IPS-11a (cell line): ENCODE results near the gene MYL5.
"Not testable (repeated sequence)": the region's sequence is repeated elsewhere in the genome, so short reads cannot be mapped to it uniquely, and the experiment has no call there.

Source experiments
- H3K4me3 ChIP-seq: one replicate; pipeline ENCODE4 v1.5.1; 2013; ENCODE audit warnings: low read depth, low read length, control low read depth

MYL5 gene

DNA sequence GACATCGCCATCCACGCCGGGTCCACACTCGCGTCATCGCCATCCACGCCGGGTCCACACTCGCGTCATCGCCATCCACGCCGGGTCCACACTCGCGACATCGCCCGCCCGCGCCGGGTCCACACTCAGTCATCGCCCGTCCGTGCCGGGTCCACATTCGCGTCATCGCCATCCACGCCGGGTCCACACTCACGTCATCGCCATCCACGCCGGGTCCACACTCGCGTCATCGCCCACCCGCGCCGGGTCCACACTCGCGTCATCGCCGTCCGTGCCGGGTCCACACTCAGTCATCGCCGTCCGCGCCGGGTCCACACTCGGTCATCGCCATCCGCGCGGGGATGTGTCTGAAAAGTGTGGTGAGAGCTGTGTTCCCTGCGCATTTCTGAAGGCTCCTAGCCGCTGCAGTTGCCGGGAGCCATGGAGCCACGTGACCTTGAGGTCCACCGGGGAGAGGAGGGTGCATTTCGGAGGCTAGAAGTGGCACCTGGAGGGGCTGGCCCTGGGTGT lies 48.6 kb downstream of the MYL5 start:
- no peak overlapping the region for H3K4me3 ChIP-seq

DNA sequence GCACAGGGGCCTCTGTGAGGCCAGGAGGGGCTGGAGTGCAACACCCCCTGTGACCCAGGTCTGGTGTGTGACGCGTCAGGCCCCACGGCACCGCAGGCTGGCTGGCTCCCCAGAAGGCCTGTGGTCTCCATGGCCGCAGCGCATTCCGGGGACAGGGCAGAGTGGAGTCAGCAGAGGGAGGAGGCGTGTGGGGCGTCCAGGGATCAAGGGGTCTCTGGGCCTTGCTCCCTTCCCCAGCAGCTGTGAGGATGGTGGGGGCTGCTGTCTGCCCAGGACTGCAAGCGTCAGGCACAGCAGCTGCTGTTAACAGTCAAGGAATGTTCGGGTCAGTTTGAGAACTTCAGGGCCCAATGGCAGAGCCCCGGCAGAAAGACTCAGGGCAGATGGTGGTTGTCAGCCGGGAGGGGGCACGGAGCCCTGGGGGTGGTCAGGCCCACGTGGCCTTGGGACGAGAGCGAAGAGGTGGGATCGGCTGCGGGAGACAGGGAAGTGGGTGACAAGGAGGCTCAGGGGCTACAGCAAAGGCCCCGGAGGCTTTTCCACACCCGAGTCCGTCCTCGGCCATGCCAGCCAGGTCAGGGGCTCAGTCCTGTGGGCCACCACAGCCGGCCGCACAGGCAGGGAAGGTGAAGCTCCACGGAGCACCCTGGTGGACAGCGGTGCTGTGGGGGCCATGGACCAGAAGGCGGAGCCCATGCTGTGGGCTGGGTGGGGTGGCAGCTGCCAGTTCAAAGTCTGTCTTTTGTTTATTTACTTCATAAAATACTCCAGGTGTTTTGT lies 49.6 kb downstream of the MYL5 start:
- no peak overlapping the region for H3K4me3 ChIP-seq

DNA sequence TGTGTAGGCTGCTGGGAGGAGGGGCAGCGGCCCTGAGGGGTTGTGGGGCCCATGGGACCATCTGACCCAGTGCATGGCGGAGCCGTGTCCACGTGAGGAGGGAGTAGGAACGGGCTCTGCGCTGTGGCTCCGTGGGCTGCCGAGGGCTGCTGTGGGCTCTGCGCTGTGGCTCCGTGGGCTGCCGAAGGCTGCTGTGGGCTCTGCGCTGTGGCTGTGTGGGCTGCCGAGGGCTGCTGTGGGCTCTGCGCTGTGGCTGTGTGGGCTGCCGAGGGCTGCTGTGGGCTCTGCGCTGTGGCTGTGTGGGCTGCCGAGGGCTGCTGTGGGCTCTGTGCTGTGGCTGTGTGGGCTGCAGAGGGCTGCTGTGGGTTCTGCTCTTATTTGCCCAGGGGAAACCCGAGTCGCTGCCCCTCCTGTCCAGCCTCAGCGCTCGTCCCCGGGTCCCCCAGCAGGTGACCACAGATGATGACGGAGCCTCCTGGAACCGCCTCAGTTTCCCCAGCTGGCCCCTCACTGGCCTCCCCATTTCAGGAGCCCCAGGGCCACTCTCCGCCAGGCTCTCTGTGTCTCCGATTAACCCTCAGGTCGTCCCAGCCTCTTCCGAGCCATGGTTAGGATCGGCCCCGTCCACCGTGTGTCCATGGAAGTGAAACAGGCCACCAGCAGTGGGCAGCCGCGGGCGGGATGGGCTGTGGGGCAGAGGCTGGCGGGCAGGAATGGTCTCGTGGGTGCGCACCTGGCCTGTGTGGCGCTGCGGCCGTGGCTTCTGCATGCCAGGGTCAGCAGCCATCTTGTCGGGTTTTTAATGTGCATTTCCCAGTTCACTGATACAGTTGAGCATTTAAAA lies 51.3 kb downstream of the MYL5 start:
- no peak overlapping the region for H3K4me3 ChIP-seq

DNA sequence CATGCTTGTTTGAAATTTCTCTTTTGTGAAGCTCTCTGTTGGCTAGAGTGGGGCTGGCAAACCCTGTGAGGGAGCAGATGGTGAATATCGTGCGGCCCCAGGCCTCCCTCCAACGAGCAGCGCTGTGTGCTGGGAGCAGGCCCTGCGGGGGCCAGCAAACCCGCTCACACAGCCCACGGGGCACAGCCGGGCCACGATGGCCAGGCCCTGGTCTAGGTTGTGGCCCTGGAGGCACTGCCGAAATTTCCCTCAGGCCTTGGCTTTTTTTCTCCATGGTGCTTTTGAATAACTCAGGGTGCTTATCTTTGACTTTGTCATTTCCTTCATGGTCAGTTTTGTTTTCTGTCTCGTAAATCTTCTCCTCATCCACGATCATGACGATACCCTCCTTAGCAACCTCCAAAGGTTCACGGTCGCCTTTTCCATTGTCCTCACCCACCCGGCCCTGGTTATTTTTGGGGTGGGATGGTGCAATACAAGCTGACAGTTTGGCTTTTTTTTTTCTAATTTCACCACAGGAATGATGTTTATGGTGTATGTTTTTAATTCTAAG lies 52.0 kb downstream of the MYL5 start:
- no peak overlapping the region for H3K4me3 ChIP-seq

DNA sequence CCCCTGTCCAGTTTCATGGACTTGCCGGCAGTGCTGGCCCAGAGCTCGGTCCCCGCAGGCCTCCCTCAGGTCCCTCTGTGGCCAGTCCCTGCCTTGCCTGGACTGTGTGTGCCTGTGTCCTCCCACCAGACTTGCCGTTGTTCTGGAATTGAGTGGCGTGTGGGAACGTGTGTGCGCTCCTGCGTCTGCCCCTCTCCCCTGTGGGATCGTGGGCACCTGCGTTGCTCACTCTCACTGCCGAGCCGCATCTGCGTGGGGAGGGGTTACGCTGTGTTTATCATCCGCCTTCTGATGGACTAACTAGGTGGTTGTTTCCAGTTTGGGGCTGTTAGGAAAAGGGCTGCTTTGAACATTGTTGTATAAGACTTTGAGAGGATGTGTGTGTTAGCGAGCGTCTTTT lies 52.5 kb downstream of the MYL5 start:
- no peak overlapping the region for H3K4me3 ChIP-seq

DNA sequence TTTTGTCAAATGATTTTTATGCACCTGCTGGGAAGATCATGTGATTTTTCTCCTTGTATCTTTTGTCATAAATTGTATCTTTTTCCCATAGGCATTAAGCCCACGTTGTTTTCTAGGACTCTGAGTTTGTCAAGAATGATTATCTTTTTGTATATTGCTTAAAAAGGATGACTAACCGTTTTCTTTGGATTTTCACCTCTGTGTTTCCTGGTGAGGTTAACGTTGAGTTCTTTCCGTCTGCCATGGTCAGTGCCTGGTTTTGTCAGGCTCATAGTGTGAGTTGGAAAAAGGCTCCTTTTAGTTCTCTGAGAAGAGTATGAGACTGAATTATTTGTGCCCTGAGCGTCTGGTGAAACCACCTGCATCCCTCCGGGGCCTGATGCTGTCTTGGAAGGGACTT lies 53.2 kb downstream of the MYL5 start:
- no peak overlapping the region for H3K4me3 ChIP-seq

DNA sequence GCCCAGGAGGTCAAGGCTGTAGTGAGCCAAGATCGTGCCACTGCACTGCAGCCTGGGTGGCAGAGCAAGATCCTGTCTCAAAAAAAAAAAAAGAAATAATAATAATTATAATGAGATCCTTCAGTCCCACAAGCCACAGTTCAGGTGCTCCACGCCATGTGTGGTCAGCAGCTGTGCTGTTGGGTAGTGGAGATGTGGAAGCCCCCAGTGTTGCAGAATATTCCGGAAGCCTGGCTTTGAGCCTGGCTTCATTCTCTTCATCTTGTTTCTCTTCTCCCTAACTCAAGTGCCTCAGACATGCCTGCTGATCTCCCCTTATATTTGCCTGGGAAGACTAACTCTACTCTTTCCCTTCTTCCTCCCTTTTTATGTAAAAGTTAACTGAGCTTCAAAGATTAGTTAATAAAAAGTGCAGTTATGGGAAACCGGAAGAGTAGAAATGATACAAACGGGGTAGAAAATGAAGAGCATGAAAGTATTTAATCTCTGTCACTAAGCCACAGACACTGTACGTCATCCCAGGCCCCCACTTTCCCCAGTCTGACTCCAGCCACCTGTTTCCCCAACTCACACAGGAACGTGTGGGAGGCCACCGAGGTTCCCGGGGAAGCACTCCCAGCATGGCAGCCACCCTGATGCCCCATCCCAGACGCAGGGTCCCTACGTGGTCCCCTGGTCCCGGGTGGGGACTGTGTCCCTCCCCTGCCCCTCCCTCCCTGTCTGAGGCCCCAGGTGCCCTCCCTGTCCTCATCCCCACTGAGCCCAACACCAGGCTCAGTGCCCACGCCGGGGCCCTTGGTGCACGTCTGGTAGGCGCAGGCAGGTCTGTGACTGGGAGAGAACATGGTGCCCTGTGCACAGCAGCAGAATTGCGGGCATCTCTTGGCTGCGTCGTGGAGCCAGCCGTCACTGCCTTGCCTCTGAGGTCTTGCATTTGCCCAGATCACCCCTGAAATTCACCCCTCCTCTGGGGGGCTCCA lies 55.3 kb downstream of the MYL5 start:
- H3K4me3 ChIP-seq: no peak overlapping the region

DNA sequence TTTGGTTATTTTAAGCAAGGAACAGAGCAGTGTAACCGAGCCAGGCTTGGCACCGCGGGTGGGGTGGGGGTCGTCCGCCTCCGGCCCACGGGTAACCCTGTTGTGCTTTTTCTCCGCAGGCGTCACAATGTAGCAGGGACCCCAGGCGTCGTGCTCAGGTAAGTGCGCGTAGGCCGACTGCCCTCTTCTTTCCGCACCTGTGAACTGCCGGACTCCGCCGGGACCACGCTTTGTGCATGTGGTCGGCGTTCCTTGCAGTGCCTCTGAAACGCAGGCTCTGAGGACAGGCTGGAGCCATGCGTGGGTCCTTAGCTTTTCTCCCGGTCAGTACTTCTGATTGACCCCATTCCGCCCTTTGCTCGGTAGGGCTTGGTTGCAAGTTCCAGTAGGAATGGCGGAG lies 56.2 kb downstream of the MYL5 start:
- H3K4me3 ChIP-seq: no peak overlapping the region

DNA sequence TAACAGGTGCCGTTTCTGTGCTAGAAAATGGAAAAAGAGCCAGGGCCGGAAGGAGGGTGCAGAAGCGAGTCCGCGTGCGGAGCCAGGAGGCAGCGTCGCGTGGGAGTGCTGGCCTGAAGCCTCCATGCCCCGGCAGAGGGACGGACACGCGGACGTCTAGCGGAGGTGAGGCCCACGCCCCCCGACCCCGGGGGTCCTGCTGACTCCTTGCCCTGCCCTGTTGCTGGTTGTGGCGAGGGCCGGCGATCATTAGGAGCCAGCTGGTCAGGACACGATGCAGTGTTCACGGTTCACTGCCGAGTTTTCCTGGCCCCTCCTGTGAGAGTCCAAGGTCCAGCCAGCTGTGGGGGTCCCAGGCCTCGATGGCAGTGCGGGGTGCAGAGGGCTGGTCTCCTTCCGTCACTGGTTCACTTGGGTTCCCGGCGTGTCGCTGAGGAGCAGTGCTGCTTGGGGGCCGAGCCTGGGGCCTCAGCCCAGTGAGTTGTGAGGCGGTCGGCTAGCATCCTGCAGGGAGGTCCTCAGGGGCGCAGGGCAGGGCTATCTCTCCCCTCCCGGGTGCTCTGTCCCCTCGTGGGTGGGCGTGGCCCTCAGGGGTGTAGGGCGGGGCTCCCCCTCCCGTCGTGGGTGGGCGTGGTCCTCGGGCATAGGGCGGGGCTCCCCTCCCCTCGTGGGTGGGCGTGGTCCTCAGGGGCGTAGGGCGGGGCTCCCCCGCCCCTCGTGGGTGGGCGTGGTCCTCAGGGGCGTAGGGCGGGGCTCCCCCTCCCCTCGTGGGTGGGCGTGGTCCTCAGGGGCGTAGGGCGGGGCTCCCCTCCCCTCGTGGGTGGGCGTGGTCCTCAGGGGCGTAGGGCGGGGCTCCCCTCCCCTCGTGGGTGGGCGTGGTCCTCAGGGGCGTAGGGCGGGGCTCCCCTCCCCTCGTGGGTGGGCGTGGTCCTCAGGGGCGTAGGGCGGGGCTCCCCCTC lies 56.9 kb downstream of the MYL5 start:
- H3K4me3 ChIP-seq: not testable (repeated sequence)
